HG03196 (cell line): ENCODE data around the gene AQP6.
"Not testable (repeated sequence)": the region's sequence is repeated elsewhere in the genome, so short reads cannot be mapped to it uniquely, and the experiment has no call there.

Experiments used
- ATAC-seq: cut with Tn5 transposase; IDR thresholded peaks from one replicate; pipeline ENCODE4 v1.9.1; 2021; ENCODE audit not compliant: unreplicated experiment

Gene AQP6

DNA sequence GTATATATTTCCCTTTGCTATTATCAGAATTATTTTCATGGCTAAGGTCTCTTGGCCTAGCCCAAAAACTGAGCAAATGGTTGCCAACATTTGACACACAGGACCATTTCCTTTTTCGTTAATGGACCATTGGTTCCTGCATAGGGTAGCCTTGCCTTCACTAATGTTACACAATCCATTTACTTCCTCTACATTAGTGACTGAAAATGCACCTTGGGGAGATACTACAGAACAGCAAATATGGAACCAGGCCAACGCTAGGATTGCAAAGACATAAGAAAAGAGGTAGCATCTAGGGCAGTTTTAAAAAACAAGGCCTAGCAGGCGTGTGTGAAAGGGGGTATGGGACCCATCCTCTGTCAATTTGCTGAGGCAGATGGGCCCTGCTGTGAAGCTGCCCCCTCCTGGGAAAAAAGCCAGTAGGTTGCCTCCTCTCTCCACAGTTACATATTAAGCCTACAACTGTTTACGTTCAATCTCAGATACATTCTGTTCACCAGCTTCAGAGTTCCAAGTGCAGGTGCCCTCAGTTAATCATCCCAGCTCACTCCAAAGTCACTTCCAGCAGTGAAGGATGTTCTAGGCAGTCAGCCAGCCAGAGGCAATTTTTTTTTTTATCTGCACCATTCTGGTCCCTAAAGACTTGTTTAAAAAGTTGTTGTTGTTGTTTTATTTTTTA is 15.0 kb downstream of the AQP6 start:
- ATAC-seq, result no peak

DNA sequence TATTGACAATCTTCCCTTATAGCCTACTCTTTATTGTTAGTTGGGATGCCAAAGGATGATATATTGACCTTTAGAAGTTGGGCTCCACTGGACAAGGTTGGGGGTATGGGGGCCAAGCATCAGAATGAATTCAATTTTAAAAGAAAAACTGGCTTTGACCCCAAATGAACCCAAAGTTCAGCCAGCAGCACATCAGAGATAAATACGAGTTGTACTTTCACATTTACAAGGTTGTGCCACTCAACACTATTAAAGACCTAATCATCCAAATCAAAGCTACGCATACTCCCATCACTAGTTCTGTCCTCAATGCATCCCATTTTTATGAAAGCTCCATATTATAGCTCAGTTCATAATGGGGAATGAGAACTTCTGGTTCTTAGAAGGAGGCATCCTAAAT is 16.7 kb downstream of the AQP6 start:
- not testable (repeated sequence) for ATAC-seq

DNA sequence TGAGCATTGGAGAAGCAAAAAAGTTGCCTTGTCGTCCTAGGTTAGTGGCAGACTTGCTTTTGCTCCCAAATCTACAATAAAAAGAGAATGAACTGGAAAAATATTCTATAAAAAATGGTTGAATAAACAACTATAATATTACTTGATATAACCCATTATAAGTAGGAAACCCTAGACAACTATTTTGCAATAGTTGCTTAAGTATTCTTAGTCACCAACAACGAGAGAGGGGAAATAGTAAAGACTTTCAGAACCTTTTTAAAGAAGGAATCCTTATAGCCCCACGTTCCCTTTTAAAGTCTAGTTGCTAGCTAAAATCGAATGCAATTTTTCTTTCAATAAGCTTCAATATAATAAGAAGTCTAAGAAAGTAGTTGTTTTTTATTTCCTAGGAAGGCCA is 17.5 kb downstream of the AQP6 start:
- ATAC-seq, result no peak

DNA sequence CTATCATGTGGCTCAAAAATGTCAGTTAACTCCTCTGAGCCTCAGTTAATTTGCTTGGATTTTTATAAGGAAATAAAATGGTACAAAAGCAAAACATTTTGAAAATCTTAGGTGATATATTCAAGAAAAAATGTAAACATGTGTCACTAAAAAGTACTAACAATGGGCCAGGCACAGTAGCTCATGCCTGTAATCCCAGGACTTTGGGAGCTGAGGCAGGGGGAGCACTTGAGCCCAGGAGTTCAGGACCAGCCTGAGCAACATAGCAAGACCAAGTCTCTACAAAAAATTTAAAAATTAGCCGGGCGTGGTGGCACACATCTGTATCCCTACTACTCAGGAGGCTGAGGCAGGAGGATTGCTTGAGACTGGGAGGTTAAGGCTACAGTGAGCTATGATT is 25.7 kb downstream of the AQP6 start:
- no peak for ATAC-seq

DNA sequence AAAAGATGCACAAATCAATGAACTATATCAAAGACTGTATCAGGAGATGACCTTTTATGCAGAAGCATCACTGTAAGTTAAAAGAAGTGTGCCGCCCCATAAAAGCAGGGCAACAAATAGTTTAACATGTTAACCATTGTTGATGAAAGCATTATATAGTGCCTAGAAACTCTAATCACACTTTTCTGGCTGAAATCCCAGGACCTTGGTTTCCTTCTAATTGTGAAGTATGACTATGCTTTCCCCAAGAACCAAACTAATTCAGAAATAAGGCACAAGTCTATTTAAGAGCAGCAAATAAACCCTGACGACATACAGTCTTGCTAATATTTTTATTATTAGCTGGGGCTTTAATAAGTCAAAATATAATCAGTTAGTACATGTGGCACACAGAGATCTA is 30.8 kb downstream of the AQP6 start:
- ATAC-seq, result no peak

DNA sequence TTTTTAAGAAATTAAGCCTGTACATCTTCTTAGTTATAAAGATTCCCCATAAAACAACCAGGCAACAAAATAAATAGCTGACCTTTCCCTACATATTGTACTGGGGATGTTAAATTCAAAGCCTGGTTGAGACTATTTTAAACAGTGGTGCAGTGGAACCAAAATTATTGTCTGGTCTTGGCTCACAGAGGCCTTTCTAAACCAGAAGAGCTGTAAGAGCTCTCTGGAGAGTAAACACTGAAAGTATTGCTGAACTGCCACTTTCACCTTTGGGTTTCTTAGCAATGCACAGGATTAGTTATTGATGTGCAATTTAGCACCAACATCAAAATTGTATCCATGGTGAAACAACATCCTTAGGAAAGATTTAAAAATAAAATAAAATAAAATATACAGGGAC is 31.9 kb downstream of the AQP6 start:
- no peak for ATAC-seq

DNA sequence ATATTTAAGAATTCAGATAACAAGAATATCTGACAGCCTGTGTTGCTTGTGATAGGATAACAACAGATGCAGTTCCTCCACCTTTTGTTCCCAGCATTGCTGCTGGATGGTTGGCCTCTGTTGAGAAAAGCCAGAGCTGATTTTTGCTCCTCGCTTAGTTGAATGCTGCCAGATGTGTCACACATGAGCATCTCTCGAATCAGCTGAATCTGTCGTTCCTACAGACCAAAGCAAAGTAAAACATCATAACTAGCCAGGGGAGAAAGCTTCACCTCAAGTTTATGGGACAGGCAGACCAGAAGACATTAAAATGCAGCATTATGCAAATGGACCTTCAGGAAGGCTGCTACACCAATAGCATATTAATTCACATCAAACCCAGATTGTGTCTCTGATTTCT is 32.4 kb downstream of the AQP6 start:
- ATAC-seq, result no peak

DNA sequence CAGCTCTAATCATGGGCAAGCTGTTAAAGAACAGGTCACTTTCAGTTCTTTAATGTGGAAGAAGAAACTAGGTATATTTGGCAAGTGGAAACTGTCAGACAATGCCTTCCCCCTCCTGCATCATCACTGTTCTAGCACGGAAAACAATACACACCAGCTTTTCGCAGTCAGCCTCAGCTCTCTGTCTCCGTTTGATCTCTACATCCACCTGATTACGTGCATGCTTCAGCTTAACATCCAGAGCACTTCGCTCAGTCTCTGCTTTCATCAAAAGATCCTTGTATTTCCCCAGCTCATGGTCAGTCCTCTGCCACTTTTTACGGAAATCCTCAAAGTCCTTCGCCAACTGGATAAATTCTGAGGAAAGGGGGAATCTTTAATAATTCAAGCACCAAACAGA is 33.5 kb downstream of the AQP6 start:
- ATAC-seq, result no peak

DNA sequence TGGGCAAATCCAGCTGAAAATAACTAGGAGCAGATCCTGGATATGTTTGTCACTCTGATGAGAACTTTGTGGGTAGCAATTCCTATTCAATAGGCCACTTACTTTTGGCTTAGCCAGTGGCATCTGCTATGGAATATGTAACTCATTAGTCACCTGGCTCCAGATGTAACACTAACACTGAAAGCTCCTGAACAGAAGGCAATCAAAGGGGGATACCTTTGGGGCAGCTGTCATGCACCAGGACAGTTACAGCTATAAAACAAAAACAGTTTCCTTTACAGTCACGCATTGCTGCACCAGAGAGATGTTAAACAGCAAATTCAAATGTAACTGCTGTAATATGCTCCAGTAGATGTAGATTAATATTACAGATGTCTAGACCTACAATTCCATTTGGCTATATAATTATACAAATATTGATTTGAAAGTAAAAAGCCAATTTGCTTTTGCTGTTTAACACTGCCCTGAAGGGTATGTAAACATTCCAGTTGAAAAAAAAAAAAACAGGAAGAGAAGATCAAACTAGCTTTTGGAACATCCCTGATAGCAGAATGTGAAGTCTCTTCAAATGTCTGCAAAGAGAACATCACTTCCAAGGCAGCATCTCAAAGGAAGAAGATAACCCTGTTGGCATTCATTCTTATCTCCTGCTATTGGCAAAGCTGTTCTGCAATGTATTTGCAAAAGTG is 34.2 kb downstream of the AQP6 start:
- no peak for ATAC-seq

DNA sequence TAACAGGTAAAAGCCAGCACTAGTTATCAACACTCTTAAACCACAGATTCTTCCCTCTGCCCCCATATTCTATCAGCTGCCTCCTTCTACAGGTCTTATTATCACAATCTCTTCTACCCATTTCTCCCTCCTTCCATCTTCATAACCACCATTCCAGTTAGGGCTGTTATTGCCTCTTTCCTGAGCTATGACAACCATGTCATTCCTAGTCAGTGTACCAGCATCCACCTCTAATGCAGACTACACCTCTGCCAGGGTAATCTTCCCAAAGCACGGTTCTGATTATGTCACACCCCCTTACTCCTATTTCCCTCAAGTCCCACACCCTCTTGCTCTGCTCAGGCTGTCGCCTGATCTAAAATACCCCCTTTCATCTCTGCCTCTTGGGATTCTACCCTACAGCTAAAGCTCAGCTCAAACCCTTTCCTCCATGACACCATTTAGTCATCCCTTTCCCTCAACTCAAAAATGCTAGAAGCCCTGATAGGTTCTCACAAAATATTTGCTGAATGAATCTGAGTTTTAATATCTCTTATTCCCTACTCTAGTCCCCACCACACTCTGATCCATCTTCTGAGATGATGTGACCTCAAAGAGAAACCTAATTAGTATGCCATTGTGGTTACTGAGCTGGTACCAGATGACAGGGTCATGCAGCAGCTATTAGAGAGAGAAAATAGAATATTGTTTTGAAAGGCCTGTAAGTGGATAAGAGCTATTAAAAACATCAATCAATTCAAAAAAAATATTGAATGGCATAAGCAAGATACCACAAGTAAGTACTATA is 40.8 kb downstream of the AQP6 start:
- no peak for ATAC-seq

DNA sequence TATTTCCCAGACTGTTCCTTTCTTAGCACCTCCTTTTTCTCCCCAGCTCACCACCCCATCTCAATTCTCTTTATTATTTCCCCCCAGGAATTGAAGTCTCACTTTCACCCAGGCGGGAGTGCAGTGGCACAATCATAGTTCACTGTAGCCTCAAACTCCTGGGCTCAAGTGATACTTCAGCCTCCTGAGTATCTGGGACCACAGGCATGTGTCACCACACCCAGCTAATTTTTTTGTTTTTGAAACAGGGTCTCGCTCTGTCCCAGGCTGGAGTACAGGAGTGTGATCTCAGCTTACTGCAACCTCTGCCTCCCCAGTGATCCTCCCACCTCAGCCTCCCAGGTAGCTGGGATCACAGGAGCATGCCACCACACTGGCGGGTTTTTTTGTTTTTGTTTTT is 41.6 kb downstream of the AQP6 start:
- no peak for ATAC-seq

DNA sequence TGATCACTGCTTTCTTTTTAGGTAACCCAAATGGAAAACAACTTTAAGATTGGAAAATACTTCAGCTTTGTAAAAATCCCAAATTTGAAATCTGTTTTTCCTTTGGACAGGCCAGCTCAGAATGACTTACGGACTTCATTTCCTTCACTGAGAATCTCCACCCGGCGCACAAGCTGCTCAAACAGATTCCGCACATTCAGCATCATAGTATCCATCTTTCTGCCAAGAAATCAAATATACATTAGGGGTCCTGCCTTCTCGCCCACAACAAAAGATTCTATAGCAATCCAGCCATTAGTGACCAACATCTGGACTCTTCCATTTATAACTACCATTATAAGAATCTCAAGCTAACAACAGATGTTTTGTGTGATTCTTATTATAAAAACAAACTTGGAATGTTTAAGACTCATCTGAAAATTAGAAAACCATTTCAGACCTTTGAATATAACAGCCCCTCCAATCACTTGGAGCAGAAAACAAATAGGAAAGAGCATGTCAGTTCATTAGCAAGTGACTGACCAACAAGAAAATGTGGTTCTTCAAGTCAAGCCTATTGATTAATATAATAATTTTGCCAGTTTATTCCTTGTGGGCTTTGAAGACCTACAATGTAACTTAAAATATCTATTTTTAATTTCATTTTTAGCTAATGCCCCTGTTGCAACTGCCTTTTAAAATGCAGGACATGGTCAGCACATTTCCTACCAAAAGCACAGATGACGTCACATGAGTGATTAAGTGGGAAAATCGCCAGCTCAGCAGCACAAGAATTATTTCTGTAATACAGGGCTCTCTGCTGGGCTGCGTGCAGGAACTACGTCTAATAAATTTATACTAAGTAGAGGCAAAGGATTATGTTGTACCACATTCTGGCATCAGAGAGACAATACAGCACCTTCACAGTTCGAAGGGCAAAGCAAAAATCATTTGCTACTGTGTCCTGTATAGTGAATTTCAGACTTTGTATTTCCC is 44.0 kb downstream of the AQP6 start:
- ATAC-seq, result no peak

DNA sequence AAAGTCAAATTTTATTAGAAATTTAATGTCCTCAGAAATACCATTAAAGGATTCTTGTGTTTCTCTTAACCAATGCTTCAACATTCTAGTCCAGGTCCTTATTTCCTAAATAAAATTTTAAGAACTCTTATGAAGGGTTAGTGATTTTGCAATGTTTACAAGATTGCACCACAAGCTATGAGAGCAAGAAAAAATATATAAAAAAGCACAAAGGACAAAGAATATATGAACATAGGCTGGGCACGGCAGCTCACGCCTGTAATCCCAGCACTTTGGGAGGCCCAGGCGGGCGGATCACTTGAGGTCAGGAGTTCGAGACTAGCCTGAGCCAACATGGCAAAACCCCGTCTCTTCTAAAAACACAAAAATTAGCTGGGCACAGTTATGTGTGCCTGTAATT is 44.9 kb downstream of the AQP6 start:
- ATAC-seq, result no peak

DNA sequence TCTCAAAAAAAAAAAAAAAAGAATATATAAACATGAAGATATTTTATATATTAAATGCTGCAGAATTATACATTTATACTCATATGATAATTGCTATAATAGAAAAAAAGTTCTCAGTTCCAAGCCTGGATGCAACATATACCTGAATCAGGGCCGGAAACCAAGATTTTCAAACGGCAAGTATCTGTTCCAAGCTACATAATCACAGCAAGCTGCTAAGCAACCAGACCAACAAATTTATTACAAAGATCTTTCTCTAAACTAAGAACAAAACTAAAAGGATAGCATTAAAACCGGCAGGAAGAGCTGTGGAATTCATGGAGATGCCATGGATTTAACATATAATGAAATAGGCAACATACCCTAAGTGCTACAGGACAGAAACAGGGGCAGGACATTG is 45.4 kb downstream of the AQP6 start:
- no peak for ATAC-seq

DNA sequence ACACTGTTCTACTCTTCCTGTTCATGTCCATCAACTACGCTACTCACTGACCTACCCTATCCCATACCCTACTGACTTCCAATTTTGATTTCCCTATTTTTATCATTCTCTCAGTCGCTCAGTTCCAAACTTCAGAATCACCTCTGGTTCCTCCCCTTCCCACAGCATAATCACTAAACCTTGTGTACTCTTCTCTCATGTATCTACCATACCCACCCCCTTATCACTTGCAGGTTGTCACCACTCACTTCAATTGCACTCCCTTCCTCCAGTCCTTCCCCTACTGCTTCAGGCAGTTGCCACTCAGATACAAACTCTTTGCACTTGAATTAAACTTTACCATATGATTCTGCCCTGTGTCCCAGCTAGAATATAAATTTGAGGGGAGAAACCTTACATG is 46.2 kb downstream of the AQP6 start:
- ATAC-seq, result no peak

DNA sequence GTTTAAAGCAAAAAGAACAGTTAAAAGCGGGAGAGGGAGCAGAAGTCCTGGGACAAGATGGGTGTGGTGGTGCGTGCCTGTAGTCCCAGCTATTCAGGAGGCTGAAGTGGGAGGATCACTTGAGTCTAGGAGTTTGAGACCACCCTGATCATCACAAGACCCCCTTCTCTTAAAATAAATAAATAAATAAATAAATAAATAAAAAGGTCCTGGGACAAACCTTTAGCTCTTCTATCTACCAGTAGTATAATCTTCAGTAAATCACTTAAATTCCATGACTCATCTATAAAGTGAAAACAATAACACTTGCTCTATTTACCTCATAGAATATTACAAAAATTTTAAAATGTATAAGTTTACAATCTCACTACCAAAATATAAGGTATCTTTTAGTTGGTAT is 46.8 kb downstream of the AQP6 start:
- ATAC-seq, result no peak

DNA sequence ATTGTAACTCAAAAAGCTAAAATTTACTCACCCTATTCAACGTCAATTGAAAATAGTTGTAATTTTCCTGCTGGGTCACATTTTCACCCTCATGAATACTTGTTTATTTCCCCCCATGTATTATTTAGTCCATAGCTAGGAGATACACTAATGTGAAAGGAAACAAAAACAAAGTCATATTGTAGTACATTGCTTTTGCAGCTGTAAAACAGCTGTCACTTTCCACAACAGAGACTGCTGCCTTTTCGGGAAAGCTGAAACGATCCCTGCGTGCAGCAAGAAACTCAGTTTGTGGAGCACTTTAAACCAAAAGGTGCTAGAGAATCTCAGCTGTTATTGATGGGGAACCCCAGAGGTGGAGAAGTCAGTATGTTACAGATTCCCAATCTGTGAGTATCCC is 48.3 kb downstream of the AQP6 start:
- ATAC-seq, result no peak

DNA sequence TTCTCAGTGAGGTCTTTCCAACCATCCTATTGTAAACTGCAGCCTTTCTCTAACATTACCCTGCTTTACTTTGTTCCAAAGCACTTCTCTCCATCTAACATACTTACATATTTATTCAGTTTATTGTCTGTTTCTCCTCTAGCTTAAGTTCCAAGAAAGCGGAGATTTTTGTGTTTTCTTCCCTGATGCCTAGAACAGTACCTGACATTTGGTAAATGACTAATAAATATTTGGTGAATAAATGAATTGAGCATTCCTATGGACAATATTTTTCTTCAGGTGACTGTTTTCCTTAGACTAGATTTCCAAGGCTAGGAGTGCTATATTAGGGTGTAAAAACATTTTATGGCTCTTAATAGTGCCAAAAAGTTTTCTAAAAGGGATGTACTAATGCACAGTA is 50.2 kb downstream of the AQP6 start:
- ATAC-seq, result no peak

DNA sequence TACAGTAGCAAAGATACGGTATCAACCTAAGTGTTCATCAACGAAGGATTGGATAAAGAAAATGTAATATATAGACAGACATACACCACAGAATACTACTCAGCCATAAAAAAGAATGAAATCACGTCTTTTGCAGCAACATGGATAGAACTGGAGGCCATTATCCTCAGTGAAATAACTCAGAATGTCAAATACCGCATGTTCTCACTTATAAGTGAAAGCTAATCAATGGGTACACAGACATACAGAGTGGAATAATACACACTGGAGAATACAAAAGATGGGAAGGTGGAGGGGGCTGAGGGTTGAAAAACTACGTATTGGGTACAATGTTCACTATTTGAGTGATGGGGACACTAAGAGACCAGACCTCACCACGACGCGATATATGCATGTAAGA is 51.5 kb downstream of the AQP6 start:
- ATAC-seq, result no peak

DNA sequence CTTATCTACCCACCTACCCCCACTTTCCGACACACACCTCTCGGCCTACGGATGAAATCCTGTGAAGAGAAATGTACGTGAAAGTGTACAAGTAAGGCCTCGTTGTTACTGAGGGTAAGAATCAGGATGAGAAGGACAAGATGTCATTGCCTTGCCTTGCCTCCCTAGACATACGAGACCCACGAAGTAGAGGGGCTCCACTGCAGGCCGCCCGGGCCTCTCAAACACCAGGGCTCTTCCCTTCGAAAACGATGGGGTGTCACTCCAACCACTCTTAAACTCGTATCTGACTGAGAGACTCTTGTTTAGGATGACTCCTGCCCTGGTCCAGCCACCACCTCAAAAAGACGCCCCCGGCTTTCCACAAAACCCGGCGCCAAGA is 52.0 kb downstream of the AQP6 start:
- peak; percentile 7 for ATAC-seq
